SIG-M5 (cell line): ENCODE data around the gene RCN1.

Experiments
- DNase-seq: peaks from one replicate; lab custom pipeline; 2025; lab: John Stamatoyannopoulos, UW

RCN1 gene

DNA sequence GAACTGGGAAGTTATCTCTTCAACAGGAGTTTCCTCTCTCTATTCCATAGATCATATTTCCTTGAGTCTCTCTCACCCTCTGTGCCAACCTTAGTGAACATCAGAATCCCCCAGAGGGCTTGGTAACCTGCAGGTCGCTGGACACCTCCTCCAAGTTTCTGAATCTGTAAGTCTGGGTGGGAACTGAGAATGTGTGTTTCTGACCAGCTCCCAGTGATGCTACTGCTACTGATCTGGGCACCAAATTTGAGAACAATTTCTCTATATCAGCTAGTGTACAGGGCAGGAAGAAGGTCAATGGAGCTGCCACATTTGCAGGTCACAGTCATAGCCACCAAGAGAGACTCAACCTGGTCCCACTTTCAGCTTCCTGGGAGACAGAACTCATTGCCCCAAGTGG is 62.9 kb downstream of the RCN1 start:
- no peak for DNase-seq

DNA sequence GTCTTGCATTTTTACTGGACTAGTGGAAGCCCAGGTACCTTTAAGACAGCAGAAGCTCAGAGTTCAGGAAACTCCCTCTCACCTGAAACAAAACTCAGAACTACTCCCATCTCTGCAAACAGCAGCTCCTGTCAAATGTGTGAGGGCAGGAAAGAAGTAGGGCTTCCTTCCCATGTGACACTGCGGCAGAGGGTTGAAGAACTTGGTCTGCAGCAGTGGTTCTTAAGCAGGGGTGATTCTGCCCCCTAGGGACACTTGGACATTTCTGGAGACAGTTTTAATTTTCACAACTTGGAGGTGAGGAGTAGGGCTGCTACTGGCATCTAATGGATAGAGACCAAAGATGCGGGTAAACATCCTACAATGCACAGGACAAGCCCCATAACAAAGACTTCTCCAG is 63.4 kb downstream of the RCN1 start:
- no peak for DNase-seq
